ENCODE data around the gene KIF3B. TPM values are rescaled to one million over a fixed set of nuclear protein-coding genes. Genes with fewer than 3 reads are reported as not detected.
"Not testable (repeated sequence)": the region's sequence is repeated elsewhere in the genome, so short reads cannot be mapped to it uniquely, and the experiment has no call there.

The KIF3B gene
- total RNA-seq, 1 donor from 2014 or later, result 19.0 TPM

DNA sequence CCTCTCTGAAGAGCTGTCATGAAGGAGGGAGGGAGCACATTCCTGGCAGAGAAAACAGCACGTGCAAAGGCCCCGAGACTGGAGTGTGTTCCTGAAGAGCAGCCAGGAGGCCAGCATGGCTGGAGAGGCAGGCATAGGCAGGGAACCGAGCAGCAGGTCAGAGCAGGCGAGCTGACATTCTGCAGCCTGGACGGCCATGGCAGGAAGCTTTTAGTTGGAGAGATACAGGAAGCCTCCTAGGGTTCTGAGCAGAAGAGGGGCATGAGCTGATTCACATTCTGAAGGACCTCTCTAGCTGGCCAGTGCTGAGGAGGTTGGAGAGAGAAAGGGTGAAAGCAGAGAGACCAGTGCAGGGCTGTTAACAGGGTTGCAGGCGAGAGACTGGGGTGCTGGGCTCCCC lies 40.0 kb upstream of the KIF3B start:
- no peak for DNase-seq (ENCODE audit: low read depth)
- TF ChIP-seq, protein P1, sequence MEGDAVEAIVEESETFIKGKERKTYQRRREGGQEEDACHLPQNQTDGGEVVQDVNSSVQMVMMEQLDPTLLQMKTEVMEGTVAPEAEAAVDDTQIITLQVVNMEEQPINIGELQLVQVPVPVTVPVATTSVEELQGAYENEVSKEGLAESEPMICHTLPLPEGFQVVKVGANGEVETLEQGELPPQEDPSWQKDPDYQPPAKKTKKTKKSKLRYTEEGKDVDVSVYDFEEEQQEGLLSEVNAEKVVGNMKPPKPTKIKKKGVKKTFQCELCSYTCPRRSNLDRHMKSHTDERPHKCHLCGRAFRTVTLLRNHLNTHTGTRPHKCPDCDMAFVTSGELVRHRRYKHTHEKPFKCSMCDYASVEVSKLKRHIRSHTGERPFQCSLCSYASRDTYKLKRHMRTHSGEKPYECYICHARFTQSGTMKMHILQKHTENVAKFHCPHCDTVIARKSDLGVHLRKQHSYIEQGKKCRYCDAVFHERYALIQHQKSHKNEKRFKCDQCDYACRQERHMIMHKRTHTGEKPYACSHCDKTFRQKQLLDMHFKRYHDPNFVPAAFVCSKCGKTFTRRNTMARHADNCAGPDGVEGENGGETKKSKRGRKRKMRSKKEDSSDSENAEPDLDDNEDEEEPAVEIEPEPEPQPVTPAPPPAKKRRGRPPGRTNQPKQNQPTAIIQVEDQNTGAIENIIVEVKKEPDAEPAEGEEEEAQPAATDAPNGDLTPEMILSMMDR (conservative IDR thresholded peaks at IDR 0.05; ENCODE audit: low read depth, low read length), result no peak
- H3K4me3 ChIP-seq (ENCODE audit: low read depth, low read length), result no peak overlapping the region

GRCh38 chr20:32238483-32239425 lies 38.7 kb upstream of the KIF3B start:
- no peak overlapping the region for H3K4me3 ChIP-seq (ENCODE audit: low read depth, low read length)
- no peak for DNase-seq (ENCODE audit: low read depth)
- TF ChIP-seq, protein P1 (conservative IDR thresholded peaks at IDR 0.05; ENCODE audit: low read depth, low read length), result no peak

GRCh38 chr20:32240205-32240604 lies 37.2 kb upstream of the KIF3B start:
- TF ChIP-seq, protein P1 (conservative IDR thresholded peaks at IDR 0.05; ENCODE audit: low read depth, low read length), result no peak
- no peak overlapping the region for H3K4me3 ChIP-seq (ENCODE audit: low read depth, low read length)
- no peak for DNase-seq (ENCODE audit: low read depth)

DNA sequence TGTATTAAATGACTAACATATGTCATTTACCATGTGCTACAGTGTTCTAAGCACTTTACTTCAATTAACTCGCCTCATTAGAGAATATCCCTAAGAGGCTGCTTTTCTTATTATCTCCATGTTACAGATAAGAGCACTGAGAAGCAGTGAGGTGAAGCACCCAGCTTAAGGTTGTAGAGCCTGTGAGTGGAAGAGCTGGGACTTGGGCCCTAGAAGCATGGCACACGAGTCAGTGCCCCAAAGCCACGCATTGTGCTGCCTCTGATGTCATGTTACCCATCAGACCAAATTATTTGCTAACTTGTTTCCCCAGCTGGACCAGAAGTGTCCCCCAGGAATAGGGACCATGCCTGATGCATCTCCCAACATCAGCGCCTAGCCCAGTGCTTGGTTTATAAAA lies 35.6 kb upstream of the KIF3B start:
- H3K4me3 ChIP-seq (ENCODE audit: low read depth, low read length), result no peak overlapping the region
- TF ChIP-seq, protein P1 (conservative IDR thresholded peaks at IDR 0.05; ENCODE audit: low read depth, low read length), result no peak
- no peak for DNase-seq (ENCODE audit: low read depth)

DNA sequence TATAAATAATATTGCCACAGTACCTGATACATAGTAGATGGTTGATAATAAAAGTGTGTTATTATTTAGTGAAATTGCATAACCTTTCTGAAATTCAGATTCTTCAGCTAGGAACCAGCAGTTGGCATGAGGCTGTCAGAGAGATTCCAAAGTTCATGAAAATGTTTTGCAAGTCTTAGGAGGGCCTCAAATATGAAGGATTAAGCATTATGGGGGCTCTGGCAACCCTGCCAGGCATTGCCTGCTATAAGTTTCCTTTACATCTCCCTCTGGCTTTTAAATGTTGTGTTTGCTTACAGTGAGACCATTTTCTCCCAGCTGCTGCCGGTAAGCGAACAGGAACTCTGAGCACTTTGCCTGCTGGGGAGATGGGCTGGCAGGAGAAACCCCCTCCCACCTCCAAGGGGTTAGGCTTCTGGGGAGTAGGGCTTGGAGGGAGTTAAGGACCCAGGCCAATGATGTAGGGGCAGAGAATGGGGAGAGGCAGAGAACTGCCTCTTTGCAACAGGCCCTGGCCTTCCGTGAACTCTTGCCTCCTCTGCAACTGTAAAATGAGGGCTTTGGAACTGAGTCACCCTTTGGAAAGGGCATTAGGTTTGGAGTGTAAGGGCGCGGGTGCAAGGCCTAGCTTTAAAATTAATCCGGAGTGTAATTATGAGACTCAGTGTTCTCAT lies 33.2 kb upstream of the KIF3B start:
- no peak for DNase-seq (ENCODE audit: low read depth)
- TF ChIP-seq, protein P1 (conservative IDR thresholded peaks at IDR 0.05; ENCODE audit: low read depth, low read length), result no peak
- no peak overlapping the region for H3K4me3 ChIP-seq (ENCODE audit: low read depth, low read length)

- no peak overlapping the region for H3K4me3 ChIP-seq (ENCODE audit: low read depth, low read length)
- TF ChIP-seq, protein P1 (conservative IDR thresholded peaks at IDR 0.05; ENCODE audit: low read depth, low read length), result no peak
- no peak for DNase-seq (ENCODE audit: low read depth)
These were observed 32.5 kb upstream of the KIF3B start for GRCh38 chr20:32244959-32245358.

DNA sequence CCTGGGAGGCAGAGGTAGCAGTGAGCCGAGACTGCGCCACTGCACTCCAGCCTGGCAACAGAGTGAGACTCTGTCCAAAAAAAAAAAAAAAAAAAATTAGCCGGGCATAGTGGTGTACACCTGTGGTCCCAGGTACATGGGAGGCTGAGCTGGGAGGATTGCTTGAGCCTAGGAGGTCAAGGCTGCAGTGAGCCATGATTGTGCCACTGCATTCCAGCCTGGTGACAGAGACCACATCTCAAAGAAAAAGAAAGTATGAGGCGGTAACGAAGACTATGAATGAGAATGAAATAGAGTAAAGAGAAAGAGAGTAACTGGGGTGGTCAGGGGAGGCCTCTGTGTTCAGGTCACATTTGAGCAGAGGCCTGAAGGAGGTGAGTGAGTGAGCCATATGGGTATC lies 31.2 kb upstream of the KIF3B start:
- not testable (repeated sequence) for H3K4me3 ChIP-seq (ENCODE audit: low read depth, low read length); DNase-seq (ENCODE audit: low read depth)

All from epithelial cell of proximal tubule (primary cell).